DOHH2 (cell line): ENCODE data around the gene TBC1D22A.

Source experiments
- EZH2phosphoT487 ChIP-seq: fragments of 200-600 bp; sonication (generic); IDR thresholded peaks from 2 replicates; pipeline ENCODE4 v1.6.1; 2017; ENCODE audit warnings: borderline replicate concordance, mild to moderate bottlenecking, antibody characterized with exemption, low read length, moderate library complexity, mixed read lengths
- TF ChIP-seq, protein P1 (sequence below): fragments of 200-600 bp; sonication (generic); IDR thresholded peaks from one replicate; pipeline ENCODE4 v1.5.1; 2014; ENCODE audit warnings: antibody characterized with exemption, mild to moderate bottlenecking, low read depth, low read length; ENCODE audit not compliant: poor library complexity, severe bottlenecking

DNA sequence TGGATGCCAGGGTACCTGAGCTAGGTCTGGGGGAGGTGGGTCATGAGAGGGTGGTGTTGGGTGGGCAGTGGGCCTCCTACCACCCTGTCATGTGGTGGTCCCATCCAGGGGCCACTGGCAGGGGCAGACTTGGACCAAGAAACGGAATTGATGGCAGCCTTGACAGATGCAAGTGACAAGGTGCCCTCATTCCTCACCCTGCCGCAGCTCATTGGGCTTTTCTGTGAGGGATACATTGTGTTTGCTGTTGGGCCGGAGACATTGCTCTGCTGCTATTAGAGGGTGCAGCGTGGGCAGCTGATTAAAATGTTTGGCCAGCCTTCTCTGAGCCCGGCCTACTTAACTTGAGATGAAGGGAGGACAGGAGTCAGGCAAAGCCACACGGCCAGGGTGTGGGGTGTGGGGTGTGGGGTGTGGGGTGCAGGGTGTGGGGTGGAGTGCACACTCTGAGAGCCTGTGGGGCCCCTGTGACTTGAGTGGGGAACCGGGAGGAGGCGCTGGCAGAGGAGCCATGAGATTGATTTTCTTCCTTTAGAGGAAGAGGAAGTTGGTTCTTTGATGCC, 351.5 kb downstream of the TBC1D22A start:
- TF ChIP-seq, protein P1, sequence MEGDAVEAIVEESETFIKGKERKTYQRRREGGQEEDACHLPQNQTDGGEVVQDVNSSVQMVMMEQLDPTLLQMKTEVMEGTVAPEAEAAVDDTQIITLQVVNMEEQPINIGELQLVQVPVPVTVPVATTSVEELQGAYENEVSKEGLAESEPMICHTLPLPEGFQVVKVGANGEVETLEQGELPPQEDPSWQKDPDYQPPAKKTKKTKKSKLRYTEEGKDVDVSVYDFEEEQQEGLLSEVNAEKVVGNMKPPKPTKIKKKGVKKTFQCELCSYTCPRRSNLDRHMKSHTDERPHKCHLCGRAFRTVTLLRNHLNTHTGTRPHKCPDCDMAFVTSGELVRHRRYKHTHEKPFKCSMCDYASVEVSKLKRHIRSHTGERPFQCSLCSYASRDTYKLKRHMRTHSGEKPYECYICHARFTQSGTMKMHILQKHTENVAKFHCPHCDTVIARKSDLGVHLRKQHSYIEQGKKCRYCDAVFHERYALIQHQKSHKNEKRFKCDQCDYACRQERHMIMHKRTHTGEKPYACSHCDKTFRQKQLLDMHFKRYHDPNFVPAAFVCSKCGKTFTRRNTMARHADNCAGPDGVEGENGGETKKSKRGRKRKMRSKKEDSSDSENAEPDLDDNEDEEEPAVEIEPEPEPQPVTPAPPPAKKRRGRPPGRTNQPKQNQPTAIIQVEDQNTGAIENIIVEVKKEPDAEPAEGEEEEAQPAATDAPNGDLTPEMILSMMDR, result no peak
- TF ChIP-seq EZH2phosphoT487, result no peak
